Lung (tissue), 16 donors: ENCODE results near the gene RAB3GAP1. TPM values are rescaled to one million over a fixed set of nuclear protein-coding genes. Genes with fewer than 3 reads are reported as not detected.

Source experiments
- ATAC-seq: fragments of 200-7000 bp; cut with Tn5 transposase; one replicate; pipeline ENCODE4 v1.9.1; 2020; ENCODE audit warnings: moderate number of reproducible peaks; ENCODE audit not compliant: insufficient read depth, low FRiP score
- DNase-seq, 3 donors: peaks; one replicate each; pipeline ENCODE4 v3.0.0-alpha.2; 2013 to 2017
- H3K27ac ChIP-seq, 2 donors: one replicate each; pipeline ENCODE4 v1.5.1; 2013; ENCODE audit warnings: mild to moderate bottlenecking in 2 of 2, moderate library complexity in 2 of 2, control low read depth in 1 of 2, inconsistent platforms in 1 of 2, low read depth in 1 of 2, low read length in 1 of 2
- H3K27me3 ChIP-seq, 3 donors: one replicate each; pipeline ENCODE4 v1.5.1; 2013; ENCODE audit warnings: low read length in 2 of 3; ENCODE audit not compliant: control insufficient read depth in 3 of 3, insufficient read depth in 3 of 3
- H3K36me3 ChIP-seq, 4 donors: one replicate each; pipeline ENCODE4 v1.5.1; 2013; ENCODE audit warnings: low read length in 4 of 4, mild to moderate bottlenecking in 1 of 4, moderate library complexity in 1 of 4; ENCODE audit not compliant: control insufficient read depth in 4 of 4, insufficient read depth in 4 of 4
- H3K4me1 ChIP-seq, 5 donors: one replicate each; pipeline ENCODE4 v1.5.1; 2013; ENCODE audit warnings: low read length in 5 of 5, mild to moderate bottlenecking in 2 of 5, moderate library complexity in 1 of 5; ENCODE audit not compliant: control insufficient read depth in 5 of 5, insufficient read depth in 5 of 5
- H3K4me3 ChIP-seq: one replicate; pipeline ENCODE4 v1.5.1; 2013; ENCODE audit warnings: mild to moderate bottlenecking, control low read depth, moderate library complexity
- H3K9ac ChIP-seq, 2 donors: one replicate each; pipeline ENCODE4 v1.5.1; 2013; ENCODE audit warnings: low read length in 2 of 2, control low read depth in 1 of 2; ENCODE audit not compliant: insufficient read depth in 1 of 2
- H3K9me3 ChIP-seq, 4 donors: one replicate each; pipeline ENCODE4 v1.5.1; 2013; ENCODE audit warnings: low read length in 3 of 4, mild to moderate bottlenecking in 1 of 4, moderate library complexity in 1 of 4; ENCODE audit not compliant: control insufficient read depth in 4 of 4, insufficient read depth in 3 of 4
- WGBS, 2 donors: extraction: QIAGEN DNeasy Blood & Tissue Kit; methylation state at CpG; one replicate each; pipeline ENCODE4 v1.1.7; 2013; 5-methylcytosine and 5-hydroxymethylcytosine counted together
- long read RNA-seq, 5 donors: transcript quantifications; one replicate each; lab custom pipeline, GENCODE V29; 2026
- polyA plus RNA-seq, 2 donors: library from polyadenylated mRNA; stranded (reverse); fragments of 200-250 nt; gene quantifications; one replicate each; pipeline ENCODE4 v1.2.1, GENCODE V29; 2013
- total RNA-seq, 2 donors: library from RNA; depleted of rRNA in 1 of 2; stranded (reverse); fragments of >200 nt in 1 of 2; gene quantifications; one replicate each; pipeline ENCODE4 v1.2.1, GENCODE V29; 2014 to 2021
- TF ChIP-seq, protein P1 (sequence below): IDR thresholded peaks from 2 replicates; pipeline ENCODE4 v1.5.1; 2012; ENCODE audit warnings: mild to moderate bottlenecking; ENCODE audit errors: control extremely low read depth, extremely low read depth
- donor health status: control.
- donor health status: control.
- donor health status: Bipolar disorder and iron deficiency.
- donor health status: healthy.
- donor health status: DM: yes; HTN: yes; CAD: no.

The RAB3GAP1 gene
- total RNA-seq (100 to 1,000 TPM in 1 of 2 donors, 10 to 100 TPM in 1; 33.1 to 107 TPM), polyA plus RNA-seq (10 to 100 TPM; 15.2 to 17.7 TPM)
- long read RNA-seq, donor 1, full-length matches to known transcripts, result 13 of 13 reads
- long read RNA-seq, donor 1, partial matches to known transcripts, result 0 of 13 reads
- long read RNA-seq, donor 1, other reads (novel, unspliced or antisense), result 0 of 13 reads
- long read RNA-seq, donor 2, full-length matches to known transcripts, result 1 of 121 reads
- long read RNA-seq, donor 2, partial matches to known transcripts, result 120 of 121 reads
- long read RNA-seq, donor 2, other reads (novel, unspliced or antisense), result 0 of 121 reads
- long read RNA-seq, donor 3, full-length matches to known transcripts, result 9 of 155 reads
- long read RNA-seq, donor 3, partial matches to known transcripts, result 146 of 155 reads
- long read RNA-seq, donor 3, other reads (novel, unspliced or antisense), result 0 of 155 reads
- long read RNA-seq, donor 4, result 0 reads
- long read RNA-seq, donor 5, full-length matches to known transcripts, result 15 of 21 reads
- long read RNA-seq, donor 5, partial matches to known transcripts, result 6 of 21 reads
- long read RNA-seq, donor 5, other reads (novel, unspliced or antisense), result 0 of 21 reads

DNA sequence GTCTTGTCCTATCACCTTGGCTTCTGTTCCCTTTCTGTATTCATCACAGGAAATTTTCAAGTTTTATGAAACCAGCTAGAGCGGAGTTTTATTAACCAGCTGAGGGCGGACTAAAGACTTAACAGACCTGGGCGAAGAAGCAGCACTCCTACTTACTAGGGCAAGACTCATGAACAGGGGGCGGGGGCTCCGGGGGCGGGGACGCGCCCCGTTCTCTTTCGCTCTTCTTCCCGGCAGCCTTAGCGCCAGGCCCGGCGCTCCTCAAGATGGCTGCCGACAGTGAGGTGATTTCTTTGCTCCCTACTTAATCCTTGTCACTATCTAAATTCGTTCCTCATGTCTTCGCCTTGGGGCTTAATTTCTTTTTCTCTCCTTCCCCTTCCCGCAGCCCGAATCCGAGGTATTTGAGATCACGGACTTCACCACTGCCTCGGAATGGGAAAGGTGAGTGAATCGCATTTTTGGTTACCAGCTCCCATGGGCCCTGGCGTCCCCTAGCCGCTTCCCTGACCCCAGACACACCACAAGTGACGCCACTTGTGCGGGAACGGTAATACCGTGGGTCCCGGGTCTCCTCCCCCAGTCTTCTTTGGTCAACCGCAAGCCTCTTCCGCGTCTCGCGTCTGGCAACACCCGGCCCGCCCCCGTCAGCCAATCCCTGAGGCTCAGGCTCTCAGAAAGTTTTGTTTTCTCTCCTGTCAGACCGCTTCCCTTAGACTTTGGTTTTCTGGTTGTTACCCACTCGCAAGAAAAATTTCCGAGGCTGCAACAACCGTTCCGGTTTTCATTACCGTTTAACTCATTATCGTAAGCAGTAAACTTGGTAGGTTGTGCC lies at the start of gene RAB3GAP1:
Gene RAB3GAP1 (plus strand): TSS at position 251 of the 835 bp plus-strand sequence. CDS start 16 bp downstream, at position 267.
- peaks cover 0 to 3% (median 0%) of the 10 kb centered on the region in 4 donors for H3K36me3 ChIP-seq
- peak; percentile 94 for ATAC-seq
- peak within 1 kb of the TSS; percentile 95 for H3K4me3 ChIP-seq
- TF ChIP-seq, protein P1, sequence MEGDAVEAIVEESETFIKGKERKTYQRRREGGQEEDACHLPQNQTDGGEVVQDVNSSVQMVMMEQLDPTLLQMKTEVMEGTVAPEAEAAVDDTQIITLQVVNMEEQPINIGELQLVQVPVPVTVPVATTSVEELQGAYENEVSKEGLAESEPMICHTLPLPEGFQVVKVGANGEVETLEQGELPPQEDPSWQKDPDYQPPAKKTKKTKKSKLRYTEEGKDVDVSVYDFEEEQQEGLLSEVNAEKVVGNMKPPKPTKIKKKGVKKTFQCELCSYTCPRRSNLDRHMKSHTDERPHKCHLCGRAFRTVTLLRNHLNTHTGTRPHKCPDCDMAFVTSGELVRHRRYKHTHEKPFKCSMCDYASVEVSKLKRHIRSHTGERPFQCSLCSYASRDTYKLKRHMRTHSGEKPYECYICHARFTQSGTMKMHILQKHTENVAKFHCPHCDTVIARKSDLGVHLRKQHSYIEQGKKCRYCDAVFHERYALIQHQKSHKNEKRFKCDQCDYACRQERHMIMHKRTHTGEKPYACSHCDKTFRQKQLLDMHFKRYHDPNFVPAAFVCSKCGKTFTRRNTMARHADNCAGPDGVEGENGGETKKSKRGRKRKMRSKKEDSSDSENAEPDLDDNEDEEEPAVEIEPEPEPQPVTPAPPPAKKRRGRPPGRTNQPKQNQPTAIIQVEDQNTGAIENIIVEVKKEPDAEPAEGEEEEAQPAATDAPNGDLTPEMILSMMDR, result no peak
- H3K9me3 ChIP-seq, result no peaks in the 10 kb centered on the region
- H3K27ac ChIP-seq, result peak within 1 kb of the TSS; percentile 94 to 100
- peak; percentile 87 to 89 (median 87) for DNase-seq
- H3K9ac ChIP-seq, result peak within 1 kb of the TSS; percentile 97 to 98
- no peaks in the 10 kb centered on the region for H3K27me3 ChIP-seq
- 0 to 1% methylated on average over 44 to 45 of the region's 45 CpGs for WGBS, 2 donors
- H3K4me1 ChIP-seq, result peaks cover 2 to 16% (median 5%) of the 10 kb centered on the region in 5 donors

GRCh38 chr2:135002836-135003235 lies 49.3 kb upstream of the RAB3GAP1 start:
- TF ChIP-seq, protein P1, result no peak
- Histone ChIP-seq H3K4me1 (peaks cover 0 to 22% (median 0%) of the 10 kb centered on the region in 5 donors), H3K27ac (no peak overlapping the region), H3K4me3 (no peak overlapping the region), H3K27me3 (peaks cover 0 to 13% (median 0%) of the 10 kb centered on the region in 3 donors), H3K9ac (no peak overlapping the region), H3K9me3 (no peaks in the 10 kb centered on the region), H3K36me3 (no peaks in the 10 kb centered on the region)
- ATAC-seq (no peak), DNase-seq (no peak)
- 84 to 85% methylated on average over 4 of the region's 4 CpGs for WGBS, 2 donors

DNA sequence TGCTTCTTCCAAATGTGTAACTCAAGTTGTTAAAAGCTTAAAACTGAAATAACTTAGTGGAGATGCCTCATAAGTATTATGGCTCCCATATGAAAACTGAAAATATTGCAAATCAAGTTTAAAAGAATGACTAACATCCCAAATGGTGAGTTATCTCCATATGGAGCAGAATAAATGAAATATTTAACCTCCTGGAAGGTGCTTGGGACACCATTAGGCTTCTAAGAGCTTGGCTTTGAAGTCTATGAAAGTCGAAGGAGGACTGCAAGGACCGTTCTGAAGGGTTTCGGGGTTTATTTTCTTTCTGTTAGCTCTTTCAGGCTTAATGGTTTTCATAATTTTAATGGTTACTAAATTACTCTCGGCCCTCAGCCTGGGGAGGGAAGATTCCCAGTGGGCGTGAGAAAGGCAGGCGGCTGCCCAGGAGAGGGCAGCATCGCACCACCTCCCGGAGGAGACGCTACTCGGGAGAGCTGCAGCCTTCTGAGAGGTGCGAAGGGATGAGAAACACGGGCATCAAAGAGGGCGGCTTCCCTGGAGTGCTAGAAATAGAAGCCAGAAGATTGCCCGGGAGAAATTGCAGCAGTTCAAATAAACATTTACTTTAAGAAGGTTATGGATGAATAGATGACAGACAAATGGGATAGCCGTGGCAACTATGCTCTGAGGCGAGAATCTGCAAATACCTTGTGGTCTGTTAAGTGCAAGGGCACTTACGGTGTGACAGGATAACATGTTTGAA lies 47.9 kb upstream of the RAB3GAP1 start:
- TF ChIP-seq, protein P1, result peak; percentile 82
- Histone ChIP-seq H3K36me3 (no peaks in the 10 kb centered on the region), H3K9me3 (no peaks in the 10 kb centered on the region), H3K27me3 (peaks cover 0 to 13% (median 0%) of the 10 kb centered on the region in 3 donors), H3K4me3 (no peak overlapping the region), H3K4me1 (peaks cover 0 to 19% (median 0%) of the 10 kb centered on the region in 5 donors), H3K27ac (no peak overlapping the region), H3K9ac (peak overlapping the region in 1 of 2 donors; percentile 28)
- ATAC-seq (peak; percentile 90), DNase-seq (peak; percentile 78 to 81 (median 78))
- WGBS, 2 donors, result 7 to 10% methylated on average over 17 of the region's 17 CpGs
